A549 (cell line): ENCODE results near the gene RHOJ.

Experiments used
- BCL3 ChIP-seq: fragments of >200 bp; sonication (Bioruptor Twin); formaldehyde crosslinking; IDR thresholded peaks from 3 replicates; pipeline ENCODE4 v1.6.1; 2016
- CEBPB ChIP-seq, 2 experiments: fragments of >200 bp in 1 of 2; sonication (Bioruptor Twin) in 1 of 2; formaldehyde crosslinking in 1 of 2; IDR thresholded peaks; 2 replicates each; pipeline ENCODE4 v1.6.1; 2012 to 2016
- CHD2 ChIP-seq: fragments of 150-350 bp; IDR thresholded peaks from 2 replicates; pipeline ENCODE4 v1.6.1; 2014; ENCODE audit warnings: low read length; ENCODE audit not compliant: partially characterized antibody
- CTCF ChIP-seq: fragments of >200 bp; sonication (Bioruptor Twin); formaldehyde crosslinking; IDR thresholded peaks from 3 replicates; pipeline ENCODE4 v1.5.1; 2016
- POLR2A ChIP-seq: IDR thresholded peaks from 2 replicates; pipeline ENCODE4 v1.6.1; 2012; ENCODE audit warnings: mild to moderate bottlenecking, low read length
- REST ChIP-seq: fragments of 200-600 bp; sonication (generic); IDR thresholded peaks from 2 replicates; pipeline ENCODE4 v1.6.1; 2016; ENCODE audit warnings: antibody characterized with exemption, mild to moderate bottlenecking, moderate library complexity

GRCh38 chr14:63174760-63175191, 29.5 kb upstream of the RHOJ start:
- TF ChIP-seq CHD2 (no peak), POLR2A (no peak), BCL3 (no peak), REST (no peak), CTCF (peak; percentile 44), CEBPB (IDR thresholded peaks at IDR 0.05) (no peak)
